PC-3 (cell line): Measurements from ENCODE around the gene LMNTD1.

Source experiments
- EZH2 ChIP-seq: fragments of 300-600 bp; sonication (generic); IDR thresholded peaks from one replicate; pipeline ENCODE4 v1.6.1; 2017; ENCODE audit warnings: antibody characterized with exemption, mild to moderate bottlenecking, low read length; ENCODE audit not compliant: unreplicated experiment
- TF ChIP-seq, protein P1 (sequence below): fragments of 300-600 bp; sonication (generic); conservative IDR thresholded peaks from 2 replicates; pipeline ENCODE4 v1.5.1; 2017; ENCODE audit warnings: antibody characterized with exemption, low read depth, mild to moderate bottlenecking, low read length

DNA sequence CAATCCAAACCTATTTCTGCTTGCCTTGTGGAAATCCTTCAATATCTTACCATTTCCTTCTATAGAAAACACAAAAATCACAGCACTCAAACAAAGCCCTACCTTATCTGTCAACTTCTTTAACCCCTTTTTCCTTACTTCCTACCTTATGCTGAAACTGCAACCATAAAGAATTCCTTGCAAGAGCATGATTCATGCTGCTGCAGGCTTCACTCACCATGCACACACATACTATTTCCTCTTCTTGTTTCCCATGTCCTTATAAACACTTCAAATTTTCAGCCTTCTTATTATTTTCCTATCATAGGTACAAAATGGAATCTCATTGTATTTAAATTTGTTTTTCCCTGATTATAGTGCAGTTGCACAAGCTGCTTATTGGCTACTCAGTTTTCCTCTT, 23.3 kb downstream of the LMNTD1 start:
- TF ChIP-seq, protein P1, sequence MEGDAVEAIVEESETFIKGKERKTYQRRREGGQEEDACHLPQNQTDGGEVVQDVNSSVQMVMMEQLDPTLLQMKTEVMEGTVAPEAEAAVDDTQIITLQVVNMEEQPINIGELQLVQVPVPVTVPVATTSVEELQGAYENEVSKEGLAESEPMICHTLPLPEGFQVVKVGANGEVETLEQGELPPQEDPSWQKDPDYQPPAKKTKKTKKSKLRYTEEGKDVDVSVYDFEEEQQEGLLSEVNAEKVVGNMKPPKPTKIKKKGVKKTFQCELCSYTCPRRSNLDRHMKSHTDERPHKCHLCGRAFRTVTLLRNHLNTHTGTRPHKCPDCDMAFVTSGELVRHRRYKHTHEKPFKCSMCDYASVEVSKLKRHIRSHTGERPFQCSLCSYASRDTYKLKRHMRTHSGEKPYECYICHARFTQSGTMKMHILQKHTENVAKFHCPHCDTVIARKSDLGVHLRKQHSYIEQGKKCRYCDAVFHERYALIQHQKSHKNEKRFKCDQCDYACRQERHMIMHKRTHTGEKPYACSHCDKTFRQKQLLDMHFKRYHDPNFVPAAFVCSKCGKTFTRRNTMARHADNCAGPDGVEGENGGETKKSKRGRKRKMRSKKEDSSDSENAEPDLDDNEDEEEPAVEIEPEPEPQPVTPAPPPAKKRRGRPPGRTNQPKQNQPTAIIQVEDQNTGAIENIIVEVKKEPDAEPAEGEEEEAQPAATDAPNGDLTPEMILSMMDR: no peak
- no peak for TF ChIP-seq EZH2
